CD14-positive monocyte (primary cell): ENCODE measurements around the gene HIVEP3. TPM values are rescaled to one million over a fixed set of nuclear protein-coding genes. Genes with fewer than 3 reads are reported as not detected.

Source experiments
- DNase-seq, 3 donors: peaks; one replicate each; pipeline ENCODE4 v3.0.0-alpha.2; 2011 to 2022
- H2AFZ ChIP-seq: 2 replicates; pipeline ENCODE4 v1.6.0; 2012; ENCODE audit warnings: mild to moderate bottlenecking, low read depth, low read length, inconsistent platforms; ENCODE audit not compliant: insufficient read depth, poor library complexity, severe bottlenecking
- H3K27ac ChIP-seq, 2 donors: 1 replicate in 1 of 2; 2 replicates in 1 of 2; pipeline ENCODE4 v1.5.1; 2012 to 2013; ENCODE audit warnings: low read length in 2 of 2, control low read depth in 1 of 2, inconsistent platforms in 1 of 2, low read depth in 1 of 2, mild to moderate bottlenecking in 1 of 2
- H3K27me3 ChIP-seq, 2 donors: one replicate each; pipeline versions ENCODE4 v1.6.0 to v1.6.1; 2011 to 2013; ENCODE audit warnings: low read length in 2 of 2; ENCODE audit not compliant: control insufficient read depth in 2 of 2, insufficient read depth in 2 of 2
- H3K36me3 ChIP-seq, 2 donors: replicated peaks in 1 of 2; 1 replicate in 1 of 2; 2 replicates in 1 of 2; pipeline versions ENCODE4 v1.5.1 to v1.6.1; 2012 to 2013; ENCODE audit warnings: low read length in 2 of 2, control low read depth in 1 of 2, inconsistent platforms in 1 of 2, mild to moderate bottlenecking in 1 of 2; ENCODE audit not compliant: insufficient read depth in 2 of 2, control insufficient read depth in 1 of 2
- H3K4me1 ChIP-seq, 2 donors: 1 replicate in 1 of 2; 2 replicates in 1 of 2; pipeline versions ENCODE4 v1.5.1 to v1.6.1; 2012 to 2013; ENCODE audit warnings: low read length in 2 of 2, control low read depth in 1 of 2, inconsistent platforms in 1 of 2, mild to moderate bottlenecking in 1 of 2, moderate library complexity in 1 of 2; ENCODE audit not compliant: insufficient read depth in 2 of 2, control insufficient read depth in 1 of 2
- H3K4me2 ChIP-seq: replicated peaks from 2 replicates; pipeline ENCODE3; 2012; ENCODE audit warnings: low read length, moderate library complexity, mild to moderate bottlenecking; ENCODE audit not compliant: poor library complexity, severe bottlenecking; ENCODE audit errors: extremely low read depth
- H3K4me3 ChIP-seq, 3 experiments: fragments of 200-600 bp in 1 of 3; sonication (generic) in 1 of 3; replicated peaks in 1 of 3; 1 replicate in 2 of 3; 2 replicates in 1 of 3; pipeline ENCODE4 v1.5.1; 2011 to 2013; ENCODE audit warnings: low read length in 3 of 3, mild to moderate bottlenecking in 3 of 3, control low read depth in 2 of 3, low read depth in 2 of 3, inconsistent platforms in 1 of 3, moderate library complexity in 1 of 3
- H3K79me2 ChIP-seq: 2 replicates; pipeline ENCODE4 v1.6.0; 2012; ENCODE audit warnings: mild to moderate bottlenecking, control low read depth, inconsistent platforms, low read length, moderate library complexity; ENCODE audit not compliant: insufficient read depth
- H3K9ac ChIP-seq: 2 replicates; pipeline ENCODE4 v1.6.0; 2017; ENCODE audit warnings: low read length, mild to moderate bottlenecking; ENCODE audit not compliant: insufficient read depth, poor library complexity, severe bottlenecking
- H3K9me3 ChIP-seq, 2 donors: replicated peaks in 1 of 2; 1 replicate in 1 of 2; 2 replicates in 1 of 2; pipeline versions ENCODE4 v1.5.1 to v1.6.1; 2012 to 2013; ENCODE audit warnings: low read length in 2 of 2, control low read depth in 1 of 2; ENCODE audit not compliant: control insufficient read depth in 1 of 2, insufficient read depth in 1 of 2
- H4K20me1 ChIP-seq: 2 replicates; pipeline ENCODE4 v1.6.0; 2012; ENCODE audit warnings: mild to moderate bottlenecking, low read length, control low read depth, moderate library complexity; ENCODE audit not compliant: insufficient read depth
- H3K27ac Mint-ChIP-seq, 7 donors: one replicate each; pipeline ENCODE4 v1.8.0; 2020; ENCODE audit warnings: mild to moderate bottlenecking in 7 of 7, mixed read lengths in 7 of 7, moderate library complexity in 6 of 7, inconsistent platforms in 2 of 7
- H3K27me3 Mint-ChIP-seq, 3 donors: one replicate each; pipeline ENCODE4 v1.8.0; 2021 to 2022; ENCODE audit warnings: low read depth in 3 of 3, mild to moderate bottlenecking in 3 of 3, mixed read lengths in 3 of 3, moderate library complexity in 3 of 3, inconsistent platforms in 1 of 3
- H3K36me3 Mint-ChIP-seq, 2 donors: one replicate each; pipeline ENCODE4 v1.8.0; 2020; ENCODE audit warnings: mixed read lengths in 2 of 2, inconsistent platforms in 1 of 2, mild to moderate bottlenecking in 1 of 2
- H3K4me1 Mint-ChIP-seq: one replicate; pipeline ENCODE4 v1.8.0; 2020; ENCODE audit warnings: mild to moderate bottlenecking, mixed read lengths
- H3K4me3 Mint-ChIP-seq, 2 donors: one replicate each; pipeline ENCODE4 v1.8.0; 2020; ENCODE audit warnings: mild to moderate bottlenecking in 2 of 2, mixed read lengths in 2 of 2, moderate library complexity in 1 of 2
- H3K9me3 Mint-ChIP-seq, 7 donors: one replicate each; pipeline ENCODE4 v1.8.0; 2020 to 2022; ENCODE audit warnings: mixed read lengths in 7 of 7, mild to moderate bottlenecking in 6 of 7, moderate library complexity in 6 of 7, inconsistent platforms in 2 of 7
- WGBS: methylation state at CpG from one replicate; pipeline ENCODE4 v1.1.5; 2013; ENCODE audit warnings: missing lambda C conversion rate; ENCODE audit not compliant: insufficient coverage; 5-methylcytosine and 5-hydroxymethylcytosine counted together
- intact Hi-C, 2 donors: fragments of 100-400 bp; cut with micrococcal nuclease; formaldehyde crosslinking; loops; one replicate each; pipeline versions ENCODE4 v1.15.0 to v1.15.1; 2023
- polyA plus RNA-seq, 3 donors: library from polyadenylated mRNA; depleted of rRNA in 1 of 3; unstranded in 2 of 3; stranded (reverse) in 1 of 3; fragments of 300-500 nt in 2 of 3; fragments of >200 nt in 1 of 3; fragmentation: Illumina TruSeq in 2 of 3; gene quantifications; 1 replicate in 2 of 3; 2 replicates in 1 of 3; pipeline ENCODE4 v1.2.3, GENCODE V29; 2012 to 2021
- TF ChIP-seq, protein P1 (sequence below): fragments of 200-600 bp; IDR thresholded peaks from one replicate; pipeline ENCODE4 v1.8.0; 2022; ENCODE audit warnings: antibody characterized with exemption, mild to moderate bottlenecking

The HIVEP3 gene
- polyA plus RNA-seq, 3 donors, result 1.2 to 3.7 (median 1.8) TPM

- H3K27me3 Mint-ChIP-seq, result peaks cover 3 to 5% (median 4%) of the 10 kb centered on the region in 3 donors
- TF ChIP-seq, protein P1, sequence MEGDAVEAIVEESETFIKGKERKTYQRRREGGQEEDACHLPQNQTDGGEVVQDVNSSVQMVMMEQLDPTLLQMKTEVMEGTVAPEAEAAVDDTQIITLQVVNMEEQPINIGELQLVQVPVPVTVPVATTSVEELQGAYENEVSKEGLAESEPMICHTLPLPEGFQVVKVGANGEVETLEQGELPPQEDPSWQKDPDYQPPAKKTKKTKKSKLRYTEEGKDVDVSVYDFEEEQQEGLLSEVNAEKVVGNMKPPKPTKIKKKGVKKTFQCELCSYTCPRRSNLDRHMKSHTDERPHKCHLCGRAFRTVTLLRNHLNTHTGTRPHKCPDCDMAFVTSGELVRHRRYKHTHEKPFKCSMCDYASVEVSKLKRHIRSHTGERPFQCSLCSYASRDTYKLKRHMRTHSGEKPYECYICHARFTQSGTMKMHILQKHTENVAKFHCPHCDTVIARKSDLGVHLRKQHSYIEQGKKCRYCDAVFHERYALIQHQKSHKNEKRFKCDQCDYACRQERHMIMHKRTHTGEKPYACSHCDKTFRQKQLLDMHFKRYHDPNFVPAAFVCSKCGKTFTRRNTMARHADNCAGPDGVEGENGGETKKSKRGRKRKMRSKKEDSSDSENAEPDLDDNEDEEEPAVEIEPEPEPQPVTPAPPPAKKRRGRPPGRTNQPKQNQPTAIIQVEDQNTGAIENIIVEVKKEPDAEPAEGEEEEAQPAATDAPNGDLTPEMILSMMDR, result no peak
- no peak overlapping the region for H3K4me2 ChIP-seq
- H2AFZ ChIP-seq, result no peak overlapping the region
- no peak overlapping the region for H3K27ac ChIP-seq
- H3K4me1 Mint-ChIP-seq, result peaks cover 11% of the 10 kb centered on the region
- H3K36me3 ChIP-seq, result no peaks in the 10 kb centered on the region
- no peaks in the 10 kb centered on the region for H3K79me2 ChIP-seq
- WGBS, result 90% methylated on average over 5 of the region's 5 CpGs
- no peaks in the 10 kb centered on the region for H3K36me3 Mint-ChIP-seq
- H3K9me3 ChIP-seq, result no peaks in the 10 kb centered on the region
- peaks cover 8 to 10% of the 10 kb centered on the region in 2 donors for H3K4me1 ChIP-seq
- H3K27me3 ChIP-seq, result no peaks in the 10 kb centered on the region
- H3K9ac ChIP-seq, result no peak overlapping the region
- peaks cover 0 to 2% (median 0%) of the 10 kb centered on the region in 7 donors for H3K9me3 Mint-ChIP-seq
- H3K27ac Mint-ChIP-seq, result no peak overlapping the region
- H4K20me1 ChIP-seq, result no peaks in the 10 kb centered on the region
- no peak for DNase-seq
- intact Hi-C loops, result no loop called here
- no peak overlapping the region for H3K4me3 Mint-ChIP-seq
- H3K4me3 ChIP-seq, result no peak overlapping the region
Measured at GRCh38 chr1:41700581-41700980, 218.1 kb downstream of the HIVEP3 start.

DNA sequence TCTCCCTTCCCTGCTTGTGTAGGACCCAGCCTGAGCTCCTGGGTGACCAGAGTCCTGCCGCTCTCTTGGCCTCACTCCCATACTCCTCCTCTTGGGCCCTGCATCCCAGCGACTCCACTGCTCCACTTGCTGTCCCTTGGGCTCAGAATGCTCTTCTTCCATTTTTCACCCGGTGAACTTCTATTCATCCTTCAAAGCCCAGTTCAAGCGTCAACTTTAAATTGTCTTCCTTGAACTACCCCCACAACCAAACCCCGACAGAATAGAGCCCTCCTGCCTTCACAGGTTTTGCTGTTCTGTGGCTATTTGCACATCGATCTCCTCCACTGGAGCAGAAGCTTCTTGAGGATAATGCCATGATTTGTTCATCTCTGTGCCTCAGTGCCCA is 218.9 kb downstream of the HIVEP3 start:
- H3K4me3 Mint-ChIP-seq, result no peak overlapping the region
- Histone ChIP-seq H3K27me3 (no peaks in the 10 kb centered on the region), H3K36me3 (no peaks in the 10 kb centered on the region), H3K9me3 (no peaks in the 10 kb centered on the region), H2AFZ (no peak overlapping the region), H3K4me1 (peaks cover 15 to 17% of the 10 kb centered on the region in 2 donors), H3K4me3 (no peak overlapping the region), H4K20me1 (no peaks in the 10 kb centered on the region), H3K27ac (no peak overlapping the region), H3K4me2 (no peak overlapping the region), H3K9ac (no peak overlapping the region), H3K79me2 (no peaks in the 10 kb centered on the region)
- peaks cover 1 to 4% (median 3%) of the 10 kb centered on the region in 3 donors for H3K27me3 Mint-ChIP-seq
- H3K27ac Mint-ChIP-seq, result no peak overlapping the region
- intact Hi-C loops, result no loop called here
- no peaks in the 10 kb centered on the region for H3K36me3 Mint-ChIP-seq
- WGBS, result 98% methylated on average over 6 of the region's 6 CpGs
- H3K4me1 Mint-ChIP-seq, result peaks cover 19% of the 10 kb centered on the region
- TF ChIP-seq, protein P1, result no peak
- peaks cover 0 to 2% (median 0%) of the 10 kb centered on the region in 7 donors for H3K9me3 Mint-ChIP-seq
- no peak for DNase-seq
